Prostate gland (tissue), 2 donors: ENCODE results near the gene MUC2.

Source experiments
- CTCF ChIP-seq, 4 experiments: fragments of 200-600 bp in 2 of 4; fragments of 450-650 bp in 2 of 4; sonication (generic) in 2 of 4; IDR thresholded peaks; 1 replicate in 3 of 4; 2 replicates in 1 of 4; pipeline ENCODE4 v1.5.1; 2016 to 2019; ENCODE audit warnings: antibody characterized with exemption in 4 of 4, mild to moderate bottlenecking in 2 of 4, moderate library complexity in 2 of 4
- POLR2A ChIP-seq: fragments of 450-650 bp; IDR thresholded peaks from one replicate; pipeline ENCODE4 v1.6.1; 2016; ENCODE audit warnings: antibody characterized with exemption, mild to moderate bottlenecking

- TF ChIP-seq CTCF (IDR thresholded peaks at IDR 0.05) (no peak), POLR2A (no peak)
These were observed 12.4 kb upstream of the MUC2 start for GRCh38 chr11:1062075-1062820.
